ENCODE measurements around the gene PDE9A.

DNA sequence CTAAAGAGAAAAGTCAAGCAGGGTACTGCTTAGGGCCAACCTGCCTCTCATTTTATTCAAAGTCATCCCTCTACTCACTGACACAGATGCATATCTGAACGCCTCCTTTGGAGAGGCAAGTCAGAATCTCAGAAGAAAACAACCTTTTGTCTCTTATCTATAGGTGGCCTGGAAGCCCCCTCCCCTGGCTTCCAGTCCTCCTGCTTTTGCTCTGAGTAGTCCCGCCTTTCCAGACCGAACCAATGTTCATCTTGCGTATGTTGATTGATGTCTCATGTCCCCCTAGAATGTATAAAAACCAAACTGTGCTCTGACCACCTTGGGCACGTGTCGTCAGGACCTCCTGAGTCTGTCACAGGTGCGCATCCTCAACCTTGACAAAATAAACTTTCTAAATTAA, 144.1 kb downstream of the PDE9A start:
- TF ChIP-seq EZH2 (IDR thresholded peaks at IDR 0.05; ENCODE audit: insufficient read depth, poor library complexity, severe bottlenecking): no peak
- TF ChIP-seq EZH2phosphoT487 (IDR thresholded peaks at IDR 0.05; ENCODE audit: insufficient read depth, low read depth): no peak
